BLaER1 treated with 17β-estradiol and CSF1 and Interleukin-3, amounts not matched to agents 10 nM and 100 nM (cell line): ENCODE results near the gene KIAA0753.
A peak's percentile ranks its signal among the peaks of the same experiment; 100 is the strongest.

Experiments
- H3K27ac ChIP-seq, 11 experiments: shearing (Covaris generic); formaldehyde crosslinking; 2 replicates each; pipeline ENCODE4 v1.8.1; 2022
- H3K27me3 ChIP-seq, 11 experiments: shearing (Covaris generic); formaldehyde crosslinking; 2 replicates each; pipeline ENCODE4 v1.8.1; 2022
- H3K36me3 ChIP-seq, 11 experiments: shearing (Covaris generic); formaldehyde crosslinking; 2 replicates each; pipeline ENCODE4 v1.8.1; 2022
- H3K4me1 ChIP-seq, 10 experiments: shearing (Covaris generic); formaldehyde crosslinking; 2 replicates each; pipeline ENCODE4 v1.8.1; 2022
- H3K4me2 ChIP-seq, 11 experiments: shearing (Covaris generic); formaldehyde crosslinking; 2 replicates each; pipeline ENCODE4 v1.8.1; 2022
- H3K4me3 ChIP-seq, 10 experiments: shearing (Covaris generic); formaldehyde crosslinking; 2 replicates each; pipeline ENCODE4 v1.8.1; 2022
- H3K9ac ChIP-seq, 11 experiments: shearing (Covaris generic); formaldehyde crosslinking; 2 replicates each; pipeline ENCODE4 v1.8.1; 2022
- H3K9me3 ChIP-seq, 11 experiments: shearing (Covaris generic); formaldehyde crosslinking; replicated peaks in 1 of 11; 2 replicates each; pipeline ENCODE4 v1.8.1; 2022
- H4K20me1 ChIP-seq, 11 experiments: shearing (Covaris generic); formaldehyde crosslinking; 2 replicates each; pipeline ENCODE4 v1.8.1; 2022
- Cebpa-rat ChIP-seq, 11 experiments: shearing (Covaris generic); IDR thresholded peaks; 2 replicates each; pipeline ENCODE4 v1.8.1; 2022

KIAA0753 gene

DNA sequence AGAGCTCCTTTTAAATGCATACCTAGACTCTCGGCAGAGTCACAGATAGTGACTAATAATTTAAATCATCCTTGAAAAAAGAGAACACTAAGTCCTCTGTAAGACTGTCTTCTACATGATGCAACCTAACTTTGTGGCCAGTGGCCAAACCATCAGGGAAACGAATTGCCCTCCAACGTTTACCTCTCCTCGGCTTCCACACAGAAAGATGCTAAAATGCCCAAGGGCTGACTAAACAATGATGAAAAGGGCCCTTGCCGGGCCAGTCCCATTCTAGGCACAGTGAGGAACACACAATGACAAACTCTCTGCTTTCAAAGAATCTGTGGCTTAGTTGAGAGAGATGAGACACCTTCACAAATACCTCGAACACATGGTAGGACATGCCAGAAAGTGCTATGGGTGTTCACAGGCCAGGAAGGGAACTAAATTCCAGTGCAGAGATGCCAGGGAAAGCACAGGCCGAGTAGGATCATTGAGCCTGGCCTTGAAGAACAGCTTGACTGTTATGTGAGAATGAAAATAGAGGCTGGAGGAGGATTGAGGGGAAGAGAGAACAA is 48.8 kb downstream of the KIAA0753 start:
- H3K27ac ChIP-seq: no peak overlapping the region
- no peak overlapping the region for H3K4me3 ChIP-seq
- no peak overlapping the region for H3K4me2 ChIP-seq
- H3K9ac ChIP-seq: no peak overlapping the region
- TF ChIP-seq Cebpa-rat (IDR thresholded peaks at IDR 0.05): no peak
- peaks cover 0 to 4% (median under 1%) of the 10 kb centered on the region in 11 experiments; a peak in 6 of 22 replicates for H3K9me3 ChIP-seq
- no peaks in the 10 kb centered on the region for H4K20me1 ChIP-seq
- no peaks in the 10 kb centered on the region for H3K27me3 ChIP-seq
- H3K4me1 ChIP-seq: no peaks in the 10 kb centered on the region
- H3K36me3 ChIP-seq: peaks cover 95 to 100% (median 98%) of the 10 kb centered on the region in 11 experiments

DNA sequence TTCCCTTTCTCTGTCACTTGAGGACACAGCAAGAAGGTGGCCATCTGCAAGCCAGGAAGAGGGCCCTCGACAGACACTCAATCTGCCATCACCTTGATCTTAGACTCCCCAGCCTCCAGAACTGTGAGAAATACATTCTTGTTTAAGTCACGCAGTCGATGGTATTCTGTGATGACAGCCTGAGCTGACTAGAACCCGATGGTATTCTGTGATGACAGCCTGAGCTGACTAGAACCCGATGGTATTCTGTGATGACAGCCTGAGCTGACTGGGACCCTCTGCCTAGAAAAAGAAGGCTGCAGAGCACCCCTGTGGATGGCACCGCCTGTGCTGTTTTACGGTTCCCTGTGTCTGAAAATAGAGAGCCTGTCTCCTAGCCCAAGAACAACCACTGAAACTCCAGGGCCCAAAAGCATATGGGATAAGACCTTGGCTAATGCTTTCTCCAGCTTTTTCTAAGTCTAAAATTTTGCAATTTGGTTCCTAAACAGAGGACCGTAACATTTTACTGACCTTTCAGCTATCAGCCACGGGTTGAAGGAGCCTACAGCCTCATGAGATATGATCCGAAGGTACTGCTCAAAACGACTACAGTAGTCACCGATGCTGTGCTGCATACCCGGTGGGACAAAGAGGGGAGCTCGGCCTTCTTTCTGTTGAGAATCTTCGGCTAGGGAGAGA is 51.1 kb downstream of the KIAA0753 start:
- TF ChIP-seq Cebpa-rat (IDR thresholded peaks at IDR 0.05): peak in 1 of 11 experiments; percentile 38; a peak in 1 of 22 replicates
- H3K9me3 ChIP-seq: peaks cover 16 to 26% (median 21%) of the 10 kb centered on the region in 11 experiments
- H3K4me1 ChIP-seq: no peaks in the 10 kb centered on the region
- H3K4me3 ChIP-seq: no peak overlapping the region
- no peak overlapping the region for H3K4me2 ChIP-seq
- no peak overlapping the region for H3K9ac ChIP-seq
- peaks cover 95 to 100% (median 99%) of the 10 kb centered on the region in 11 experiments for H3K36me3 ChIP-seq
- H3K27me3 ChIP-seq: no peaks in the 10 kb centered on the region
- no peak overlapping the region for H3K27ac ChIP-seq
- H4K20me1 ChIP-seq: no peaks in the 10 kb centered on the region

DNA sequence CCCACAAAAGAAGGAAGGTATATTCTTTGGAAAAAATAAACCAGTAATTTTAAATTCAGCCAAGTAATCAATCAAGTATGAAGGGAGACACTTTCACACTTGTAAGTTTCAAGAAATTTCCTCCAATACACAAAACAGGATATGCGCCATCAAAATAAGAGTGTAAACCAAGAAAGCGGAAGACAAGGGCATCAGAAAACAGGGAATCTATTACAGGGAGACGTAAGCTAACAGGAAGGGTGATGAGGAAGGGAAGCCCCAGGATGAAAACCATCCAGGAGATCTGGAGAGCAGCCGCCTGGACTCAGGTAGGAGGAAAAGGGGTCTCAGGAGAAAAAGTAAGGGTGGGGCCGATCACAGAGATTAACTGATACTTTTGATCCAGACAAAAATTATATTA is 52.3 kb downstream of the KIAA0753 start:
- no peak overlapping the region for H3K9ac ChIP-seq
- no peaks in the 10 kb centered on the region for H4K20me1 ChIP-seq
- H3K4me2 ChIP-seq: no peak overlapping the region
- peaks cover 28 to 39% (median 33%) of the 10 kb centered on the region in 11 experiments for H3K9me3 ChIP-seq
- no peak overlapping the region for H3K27ac ChIP-seq
- H3K27me3 ChIP-seq: no peaks in the 10 kb centered on the region
- no peaks in the 10 kb centered on the region for H3K4me1 ChIP-seq
- peaks cover 95 to 100% (median 99%) of the 10 kb centered on the region in 11 experiments for H3K36me3 ChIP-seq
- TF ChIP-seq Cebpa-rat (IDR thresholded peaks at IDR 0.05): no peak
- no peak overlapping the region for H3K4me3 ChIP-seq

DNA sequence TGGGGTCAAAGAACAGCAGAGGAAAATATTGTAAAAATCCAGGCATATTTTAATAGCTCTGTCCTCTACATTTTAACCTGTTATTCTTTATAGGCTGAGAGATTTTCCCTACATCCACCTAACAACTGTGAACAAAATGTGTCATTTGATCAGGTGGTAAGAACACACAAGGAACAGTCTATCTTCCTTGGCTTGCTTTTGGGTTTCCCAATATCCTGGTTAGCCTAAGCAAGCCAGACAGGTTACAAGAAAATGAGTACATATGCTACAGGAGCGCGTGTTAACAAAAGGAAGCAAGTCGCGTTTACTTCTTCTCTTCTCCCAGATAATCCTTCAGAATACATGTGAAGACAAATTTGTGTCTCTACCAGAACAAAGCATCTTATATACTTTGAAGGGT is 53.2 kb downstream of the KIAA0753 start:
- Histone ChIP-seq H3K4me3 (no peak overlapping the region), H3K4me1 (no peaks in the 10 kb centered on the region), H3K9ac (no peak overlapping the region), H3K36me3 (peaks cover 95 to 100% (median 99%) of the 10 kb centered on the region in 11 experiments), H3K9me3 (peaks cover 30 to 43% (median 35%) of the 10 kb centered on the region in 11 experiments), H4K20me1 (no peaks in the 10 kb centered on the region), H3K27me3 (no peaks in the 10 kb centered on the region), H3K27ac (no peak overlapping the region), H3K4me2 (no peak overlapping the region)
- no peak for TF ChIP-seq Cebpa-rat (IDR thresholded peaks at IDR 0.05)

DNA sequence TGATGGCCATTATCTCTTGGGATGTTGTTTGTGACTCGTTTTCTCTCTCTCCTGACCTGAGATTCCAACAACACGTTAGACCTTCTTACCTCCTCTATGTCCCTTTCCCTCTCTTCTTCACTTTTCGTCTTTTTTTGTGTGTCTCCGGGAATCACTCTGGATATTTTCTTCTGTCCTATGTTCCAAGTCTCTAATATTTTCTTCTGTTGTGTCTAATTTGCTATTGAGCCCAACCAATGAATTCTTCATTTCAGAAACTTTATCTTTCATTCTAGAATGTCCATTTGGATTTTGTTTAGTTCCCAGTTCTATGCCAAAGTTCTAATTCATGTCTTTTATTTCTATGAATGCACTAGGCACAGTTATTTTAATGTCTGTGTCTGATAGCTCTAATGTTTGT is 57.1 kb downstream of the KIAA0753 start:
- TF ChIP-seq Cebpa-rat (IDR thresholded peaks at IDR 0.05): no peak
- no peaks in the 10 kb centered on the region; a peak in 1 of 22 replicates for H4K20me1 ChIP-seq
- no peak overlapping the region for H3K9ac ChIP-seq
- peaks cover 30 to 47% (median 37%) of the 10 kb centered on the region in 11 experiments for H3K9me3 ChIP-seq
- no peak overlapping the region for H3K27ac ChIP-seq
- no peak overlapping the region for H3K4me2 ChIP-seq
- H3K36me3 ChIP-seq: peaks cover 78 to 95% (median 88%) of the 10 kb centered on the region in 11 experiments
- no peaks in the 10 kb centered on the region for H3K27me3 ChIP-seq
- H3K4me3 ChIP-seq: no peak overlapping the region
- peaks cover 0 to 8% (median 0%) of the 10 kb centered on the region in 10 experiments; a peak in 2 of 20 replicates for H3K4me1 ChIP-seq

DNA sequence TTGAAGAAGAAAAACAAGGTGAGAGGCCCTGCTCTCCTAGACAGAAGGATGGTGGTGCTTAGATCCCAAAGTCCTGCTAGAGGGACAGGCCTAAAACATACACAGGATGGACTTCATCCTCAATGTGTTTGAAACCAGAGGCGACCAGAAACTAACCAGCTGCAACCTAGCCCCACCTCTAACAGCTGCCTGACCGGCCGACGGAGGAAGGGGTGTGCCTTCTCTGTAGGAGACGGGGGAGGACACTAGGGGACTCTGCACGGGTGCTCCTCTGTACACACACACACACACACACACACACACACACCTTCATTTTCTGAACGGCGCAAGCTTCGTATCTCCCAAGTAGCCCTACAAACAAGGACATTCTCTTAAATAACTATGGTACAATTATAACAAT is 59.9 kb downstream of the KIAA0753 start:
- Histone ChIP-seq H3K4me3 (no peak overlapping the region), H3K4me1 (peaks cover 15 to 30% (median 20%) of the 10 kb centered on the region in 10 experiments), H3K36me3 (peaks cover 57 to 83% (median 74%) of the 10 kb centered on the region in 11 experiments), H3K9ac (no peak overlapping the region), H3K27me3 (no peaks in the 10 kb centered on the region), H3K4me2 (no peak overlapping the region), H4K20me1 (peaks cover 0 to 11% (median 0%) of the 10 kb centered on the region in 11 experiments; a peak in 5 of 22 replicates), H3K27ac (no peak overlapping the region), H3K9me3 (peaks cover 20 to 48% (median 29%) of the 10 kb centered on the region in 11 experiments; a peak in 21 of 22 replicates)
- TF ChIP-seq Cebpa-rat (IDR thresholded peaks at IDR 0.05): no peak

DNA sequence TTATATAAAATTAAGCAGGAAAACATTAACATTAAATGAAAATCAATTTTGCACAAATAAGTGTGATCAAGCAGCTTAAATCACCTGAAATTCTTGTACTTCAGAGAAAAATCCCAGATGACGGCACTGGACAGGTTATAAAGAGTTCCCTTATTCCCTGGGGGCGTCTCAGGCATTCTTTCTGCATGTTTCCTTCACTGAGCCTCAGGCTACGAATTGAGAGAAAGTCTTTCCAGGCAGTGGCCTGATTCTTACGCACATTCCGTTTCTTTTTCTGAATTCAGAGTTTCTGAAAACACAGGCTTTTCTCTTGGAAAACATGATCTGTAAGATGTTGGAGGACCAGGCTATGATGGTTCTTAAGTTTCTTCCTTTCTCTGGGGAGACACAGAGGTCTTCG is 62.0 kb downstream of the KIAA0753 start:
- no peak overlapping the region for H3K4me2 ChIP-seq
- no peaks in the 10 kb centered on the region for H3K27me3 ChIP-seq
- no peak overlapping the region for H3K4me3 ChIP-seq
- H3K4me1 ChIP-seq: peaks cover 34 to 51% (median 40%) of the 10 kb centered on the region in 10 experiments
- H4K20me1 ChIP-seq: peaks cover 0 to 13% (median 0%) of the 10 kb centered on the region in 11 experiments; a peak in 6 of 22 replicates
- peaks cover 2 to 27% (median 9%) of the 10 kb centered on the region in 11 experiments; a peak in 18 of 22 replicates for H3K9me3 ChIP-seq
- no peak for TF ChIP-seq Cebpa-rat (IDR thresholded peaks at IDR 0.05)
- H3K9ac ChIP-seq: 0 out of 22 replicates have a peak overlapping the region, but pooled peaks of 1 of the 11 experiments have one; percentile 9
- H3K27ac ChIP-seq: no peak overlapping the region
- peaks cover 36 to 62% (median 53%) of the 10 kb centered on the region in 11 experiments for H3K36me3 ChIP-seq

DNA sequence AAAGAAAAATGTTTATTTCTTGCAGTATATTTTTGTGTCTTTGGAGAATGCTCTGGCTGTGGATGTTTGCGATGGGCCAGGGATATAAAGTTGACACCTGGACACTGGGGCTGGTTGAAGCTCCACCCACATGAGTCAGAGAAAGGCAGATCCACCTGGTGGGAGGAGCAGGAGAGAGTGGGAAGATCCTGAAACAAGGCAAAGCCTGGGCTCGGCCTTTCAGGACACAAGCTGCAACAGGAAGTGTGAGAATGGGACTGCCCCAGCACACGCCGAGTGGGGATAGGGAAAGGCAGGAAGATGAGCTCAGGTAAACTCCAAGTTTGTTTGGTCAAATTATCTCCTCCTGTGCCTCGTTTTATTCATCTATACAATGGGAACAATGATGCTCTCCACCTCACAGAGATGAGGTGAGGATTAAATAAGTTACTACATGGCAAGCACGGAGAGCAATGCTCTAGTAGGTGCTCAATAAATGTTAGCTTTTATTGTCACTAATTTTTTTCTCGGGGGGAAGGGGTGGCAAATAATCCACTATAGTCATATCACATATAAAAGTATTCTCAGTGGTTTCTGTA is 62.7 kb downstream of the KIAA0753 start:
- Histone ChIP-seq H3K4me1 (peaks cover 34 to 57% (median 42%) of the 10 kb centered on the region in 10 experiments), H3K36me3 (peaks cover 29 to 55% (median 46%) of the 10 kb centered on the region in 11 experiments), H3K4me2 (peak overlapping the region in 1 of 11 experiments; percentile 8; a peak in 1 of 22 replicates), H3K9ac (no peak overlapping the region), H3K4me3 (no peak overlapping the region), H3K9me3 (peaks cover 0 to 22% (median 3%) of the 10 kb centered on the region in 11 experiments; a peak in 9 of 22 replicates), H4K20me1 (peaks cover 0 to 13% (median 0%) of the 10 kb centered on the region in 11 experiments; a peak in 6 of 22 replicates), H3K27ac (no peak overlapping the region), H3K27me3 (no peaks in the 10 kb centered on the region)
- no peak for TF ChIP-seq Cebpa-rat (IDR thresholded peaks at IDR 0.05)
